Nephron progenitor cell (in vitro differentiated cells): ENCODE data around the gene POLG.

Experiments
- DNase-seq: peaks from one replicate; pipeline ENCODE4 v3.0.0; 2021
- H3K27ac Mint-ChIP-seq: 2 replicates; pipeline ENCODE4 v1.8.0; 2021; ENCODE audit warnings: mild to moderate bottlenecking, moderate library complexity, mixed read lengths
- H3K27me3 Mint-ChIP-seq: 2 replicates; pipeline ENCODE4 v1.8.0; 2021; ENCODE audit warnings: mild to moderate bottlenecking, low read depth, mixed read lengths; ENCODE audit not compliant: poor library complexity
- H3K36me3 Mint-ChIP-seq: 2 replicates; pipeline ENCODE4 v1.8.0; 2021; ENCODE audit warnings: low read depth, mixed read lengths
- H3K4me1 Mint-ChIP-seq: 2 replicates; pipeline ENCODE4 v1.8.0; 2021; ENCODE audit warnings: mixed read lengths
- H3K4me3 Mint-ChIP-seq: 2 replicates; pipeline ENCODE4 v1.8.0; 2021; ENCODE audit warnings: mild to moderate bottlenecking, moderate library complexity, mixed read lengths
- H3K9me3 Mint-ChIP-seq: 2 replicates; pipeline ENCODE4 v1.8.0; 2021; ENCODE audit warnings: mild to moderate bottlenecking, moderate library complexity, mixed read lengths
- TF ChIP-seq, protein P1 (sequence below): fragments of 200-600 bp; sonication (generic); IDR thresholded peaks from 2 replicates; pipeline ENCODE4 v1.5.0; 2021; ENCODE audit warnings: antibody characterized with exemption

Gene POLG

DNA sequence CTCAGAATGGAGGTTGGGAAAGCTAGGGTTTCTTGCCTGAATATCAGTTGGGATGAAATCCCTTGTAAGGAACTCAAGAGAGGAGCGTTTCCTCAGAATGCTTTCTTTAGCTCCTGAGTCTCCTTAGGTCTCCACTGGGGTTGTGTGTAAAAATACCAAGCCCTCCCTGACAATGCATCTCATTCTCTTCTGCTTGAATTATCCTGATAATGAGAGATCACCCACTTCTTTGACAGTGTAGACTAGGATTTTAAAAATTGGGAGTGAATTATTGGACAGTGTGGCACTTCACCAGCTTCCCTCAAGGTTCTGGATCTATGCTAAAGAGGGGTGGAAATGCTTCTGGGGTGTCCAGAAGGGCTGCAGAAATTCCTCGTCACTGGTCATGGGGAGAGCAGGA lies 41.8 kb upstream of the POLG start:
- H3K36me3 Mint-ChIP-seq, result no peaks in the 10 kb centered on the region
- H3K4me1 Mint-ChIP-seq, result no peaks in the 10 kb centered on the region
- no peak overlapping the region for H3K27ac Mint-ChIP-seq
- H3K9me3 Mint-ChIP-seq, result no peaks in the 10 kb centered on the region
- TF ChIP-seq, protein P1, sequence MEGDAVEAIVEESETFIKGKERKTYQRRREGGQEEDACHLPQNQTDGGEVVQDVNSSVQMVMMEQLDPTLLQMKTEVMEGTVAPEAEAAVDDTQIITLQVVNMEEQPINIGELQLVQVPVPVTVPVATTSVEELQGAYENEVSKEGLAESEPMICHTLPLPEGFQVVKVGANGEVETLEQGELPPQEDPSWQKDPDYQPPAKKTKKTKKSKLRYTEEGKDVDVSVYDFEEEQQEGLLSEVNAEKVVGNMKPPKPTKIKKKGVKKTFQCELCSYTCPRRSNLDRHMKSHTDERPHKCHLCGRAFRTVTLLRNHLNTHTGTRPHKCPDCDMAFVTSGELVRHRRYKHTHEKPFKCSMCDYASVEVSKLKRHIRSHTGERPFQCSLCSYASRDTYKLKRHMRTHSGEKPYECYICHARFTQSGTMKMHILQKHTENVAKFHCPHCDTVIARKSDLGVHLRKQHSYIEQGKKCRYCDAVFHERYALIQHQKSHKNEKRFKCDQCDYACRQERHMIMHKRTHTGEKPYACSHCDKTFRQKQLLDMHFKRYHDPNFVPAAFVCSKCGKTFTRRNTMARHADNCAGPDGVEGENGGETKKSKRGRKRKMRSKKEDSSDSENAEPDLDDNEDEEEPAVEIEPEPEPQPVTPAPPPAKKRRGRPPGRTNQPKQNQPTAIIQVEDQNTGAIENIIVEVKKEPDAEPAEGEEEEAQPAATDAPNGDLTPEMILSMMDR, result no peak
- no peak for DNase-seq
- H3K27me3 Mint-ChIP-seq, result peaks cover 100% of the 10 kb centered on the region
- H3K4me3 Mint-ChIP-seq, result no peak overlapping the region

DNA sequence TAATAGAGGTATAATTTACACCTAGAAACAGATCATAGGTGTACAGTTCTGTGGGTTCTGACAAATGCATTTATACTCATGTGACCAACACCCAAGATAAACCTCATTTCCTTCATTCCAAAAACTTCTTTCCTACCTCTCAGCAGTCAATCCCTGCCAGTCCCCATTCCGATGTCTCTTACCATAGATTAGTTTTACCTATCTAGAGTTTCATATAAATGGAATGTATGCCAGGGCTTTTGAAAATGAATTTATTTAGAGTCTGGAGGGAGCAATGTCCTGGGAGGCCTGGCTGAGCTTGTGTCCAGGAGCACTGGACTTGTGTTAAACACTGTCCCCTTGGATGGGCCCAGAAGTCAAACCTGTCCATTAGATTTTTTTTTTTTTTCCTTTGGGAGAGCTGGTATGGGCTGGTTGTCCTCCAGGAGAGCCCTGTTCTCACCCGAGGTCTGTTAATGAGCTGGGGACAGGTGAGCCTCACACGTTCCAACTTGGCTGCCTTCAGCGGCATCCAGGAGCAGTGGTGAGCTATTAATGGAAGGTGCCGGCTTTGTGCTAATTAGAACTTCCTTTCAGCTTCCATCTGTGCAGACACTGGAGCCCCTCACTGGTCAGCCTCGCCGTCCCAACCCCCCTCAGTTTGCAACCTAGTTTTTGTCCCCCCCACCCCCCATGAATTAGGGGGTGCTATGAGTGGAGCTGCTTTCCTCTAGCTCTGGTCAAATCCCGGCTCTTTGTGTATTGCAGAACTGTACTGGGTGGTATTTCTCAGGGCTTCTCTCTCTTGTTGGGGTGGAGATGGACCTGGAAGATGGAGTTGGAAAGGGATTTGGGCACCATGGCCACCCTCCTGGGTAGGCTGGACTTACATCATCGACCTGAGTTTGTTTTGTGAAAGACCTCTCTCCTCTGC lies 40.7 kb upstream of the POLG start:
- Mint-ChIP-seq H3K4me3 (no peak overlapping the region), H3K4me1 (no peaks in the 10 kb centered on the region), H3K36me3 (no peaks in the 10 kb centered on the region), H3K27me3 (peaks cover 100% of the 10 kb centered on the region), H3K9me3 (no peaks in the 10 kb centered on the region), H3K27ac (no peak overlapping the region)
- TF ChIP-seq, protein P1, result no peak
- DNase-seq, result no peak

DNA sequence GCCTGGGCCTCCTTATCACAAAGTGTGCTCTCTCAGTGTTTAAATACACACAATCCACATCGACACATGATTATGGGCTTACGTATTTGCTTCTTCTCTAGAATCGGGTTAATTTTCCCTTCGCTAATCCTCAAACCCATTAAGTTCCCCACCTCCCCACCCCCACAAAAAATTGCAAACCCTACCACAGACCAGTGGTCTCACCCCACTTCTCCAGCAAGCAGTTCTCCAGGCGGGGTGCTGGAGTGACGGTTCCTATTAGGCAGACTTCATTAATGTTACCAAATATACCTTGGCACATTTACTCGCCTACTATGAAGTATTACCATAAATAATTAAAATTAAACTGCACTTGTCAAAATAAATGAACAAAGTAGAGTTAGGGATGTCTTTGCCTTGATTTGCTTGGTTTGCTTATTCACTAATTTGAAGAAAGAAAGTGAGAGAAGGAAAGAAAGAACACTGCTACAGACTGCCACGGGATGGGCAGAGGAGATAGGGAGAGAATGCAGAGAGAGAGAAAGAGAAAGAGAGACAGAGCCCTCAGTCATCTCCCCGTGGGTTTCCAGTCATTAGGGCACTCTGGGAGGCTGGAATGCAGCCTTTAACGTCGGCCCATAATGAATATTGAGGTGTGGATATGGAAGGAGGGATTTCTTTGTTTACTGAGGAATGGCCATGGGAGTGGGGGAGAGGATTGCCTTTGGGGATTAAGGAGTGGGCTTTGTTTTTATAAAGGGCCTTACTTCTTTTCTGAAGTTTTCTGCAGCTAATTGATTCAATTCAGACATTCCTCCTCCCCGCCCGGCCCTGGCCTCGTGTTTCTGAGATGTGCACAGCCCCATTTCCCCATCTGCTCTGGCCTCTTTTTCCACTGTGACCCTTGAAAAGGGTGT lies 39.7 kb upstream of the POLG start:
- Mint-ChIP-seq H3K36me3 (no peaks in the 10 kb centered on the region), H3K27me3 (peaks cover 100% of the 10 kb centered on the region), H3K27ac (no peak overlapping the region), H3K4me1 (no peaks in the 10 kb centered on the region), H3K9me3 (no peaks in the 10 kb centered on the region), H3K4me3 (no peak overlapping the region)
- DNase-seq, result no peak
- TF ChIP-seq, protein P1, result no peak

DNA sequence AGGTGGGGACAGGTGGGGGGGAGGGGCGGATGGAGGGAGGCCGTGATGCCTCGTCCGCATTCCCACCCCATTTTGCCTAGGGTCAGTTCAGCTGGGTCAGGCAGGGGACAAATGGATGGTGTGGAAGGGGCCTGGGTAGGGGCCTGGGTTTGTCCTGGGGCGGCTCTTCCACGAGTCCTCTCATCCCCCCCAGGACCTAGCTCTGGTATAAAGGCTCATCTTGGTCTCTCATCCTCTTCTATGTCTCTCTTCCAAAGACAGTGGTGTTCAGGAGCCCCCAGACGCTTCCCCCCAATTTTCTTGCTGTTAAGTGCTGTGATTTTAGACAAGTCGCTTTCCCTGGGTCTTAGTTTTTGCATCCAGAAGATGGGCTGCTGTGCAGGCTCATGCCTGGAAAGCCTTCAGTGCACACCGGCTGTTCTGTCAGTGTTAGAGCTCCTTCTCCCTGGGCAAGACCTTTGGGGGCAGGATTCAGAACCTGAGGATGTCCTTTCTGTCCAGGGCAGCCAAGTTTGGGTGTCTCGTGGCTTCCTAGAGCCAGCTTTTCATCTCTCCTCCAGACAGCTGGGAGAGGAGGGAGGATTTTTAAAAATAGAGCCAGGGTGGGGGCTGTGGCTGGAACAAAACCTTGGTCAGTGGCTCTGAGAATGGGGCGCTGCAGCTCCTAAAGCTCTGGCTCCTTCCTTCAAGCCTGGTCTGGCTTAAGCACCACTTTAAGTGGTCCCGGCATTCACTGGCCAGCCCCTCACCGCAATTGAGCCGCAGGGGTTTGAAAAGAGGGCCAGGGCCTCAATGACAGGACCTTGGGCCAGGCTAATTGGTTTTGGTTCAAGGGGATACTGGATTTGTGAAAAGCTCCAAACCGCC lies 37.7 kb upstream of the POLG start:
- H3K9me3 Mint-ChIP-seq, result no peaks in the 10 kb centered on the region
- no peak overlapping the region for H3K27ac Mint-ChIP-seq
- TF ChIP-seq, protein P1, result no peak
- H3K4me1 Mint-ChIP-seq, result no peaks in the 10 kb centered on the region
- no peak for DNase-seq
- H3K4me3 Mint-ChIP-seq, result no peak overlapping the region
- H3K36me3 Mint-ChIP-seq, result no peaks in the 10 kb centered on the region
- peaks cover 100% of the 10 kb centered on the region for H3K27me3 Mint-ChIP-seq

DNA sequence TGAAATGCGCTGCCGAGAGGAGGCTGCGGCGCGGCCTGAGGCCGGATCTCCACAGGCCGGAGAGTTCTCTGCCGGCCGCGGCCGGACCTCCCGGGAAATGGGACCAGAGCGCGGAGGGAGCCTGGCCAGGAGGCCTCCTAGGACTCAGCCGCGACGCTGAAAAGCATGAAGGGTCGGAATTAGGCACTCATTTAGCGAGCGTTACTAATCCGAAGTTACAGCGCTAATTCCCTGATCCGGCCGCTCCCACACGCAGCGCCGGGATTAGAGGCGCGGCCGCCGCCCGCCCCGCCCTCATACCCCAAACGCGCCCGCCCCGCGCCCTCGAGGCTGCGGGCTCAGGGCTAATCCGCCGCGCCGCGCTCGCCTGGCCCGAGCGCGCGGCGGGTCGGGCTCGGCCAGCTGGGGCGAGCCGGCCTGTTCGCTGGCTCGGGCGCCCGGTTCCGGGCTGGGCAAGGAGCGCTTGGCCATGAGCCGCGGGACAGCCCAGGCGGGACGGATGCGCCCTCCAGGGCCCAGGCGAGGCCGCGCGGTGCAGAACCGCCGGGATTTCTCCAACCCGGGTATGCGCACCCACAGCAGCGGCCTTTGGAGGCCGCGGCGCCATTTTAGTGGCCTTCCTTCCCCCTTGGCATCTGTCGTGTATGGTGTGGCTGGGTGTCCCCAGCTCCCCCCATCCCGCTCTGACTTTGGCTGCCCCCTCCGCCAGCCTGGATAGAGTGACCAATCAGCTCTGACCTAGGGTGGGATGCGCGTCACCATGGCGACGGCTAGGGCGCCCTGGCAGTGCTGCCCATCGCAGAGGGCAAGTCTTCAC lies 36.8 kb upstream of the POLG start:
- peak; percentile 42 for DNase-seq
- H3K27me3 Mint-ChIP-seq, result peaks cover 100% of the 10 kb centered on the region
- TF ChIP-seq, protein P1, result no peak
- H3K27ac Mint-ChIP-seq, result no peak overlapping the region
- no peak overlapping the region for H3K4me3 Mint-ChIP-seq
- no peaks in the 10 kb centered on the region for H3K4me1 Mint-ChIP-seq
- no peaks in the 10 kb centered on the region for H3K36me3 Mint-ChIP-seq
- no peaks in the 10 kb centered on the region for H3K9me3 Mint-ChIP-seq
